ENCODE results near the gene HCN2.
"Not testable (repeated sequence)": the region's sequence is repeated elsewhere in the genome, so short reads cannot be mapped to it uniquely, and the experiment has no call there.

HCN2 gene

DNA sequence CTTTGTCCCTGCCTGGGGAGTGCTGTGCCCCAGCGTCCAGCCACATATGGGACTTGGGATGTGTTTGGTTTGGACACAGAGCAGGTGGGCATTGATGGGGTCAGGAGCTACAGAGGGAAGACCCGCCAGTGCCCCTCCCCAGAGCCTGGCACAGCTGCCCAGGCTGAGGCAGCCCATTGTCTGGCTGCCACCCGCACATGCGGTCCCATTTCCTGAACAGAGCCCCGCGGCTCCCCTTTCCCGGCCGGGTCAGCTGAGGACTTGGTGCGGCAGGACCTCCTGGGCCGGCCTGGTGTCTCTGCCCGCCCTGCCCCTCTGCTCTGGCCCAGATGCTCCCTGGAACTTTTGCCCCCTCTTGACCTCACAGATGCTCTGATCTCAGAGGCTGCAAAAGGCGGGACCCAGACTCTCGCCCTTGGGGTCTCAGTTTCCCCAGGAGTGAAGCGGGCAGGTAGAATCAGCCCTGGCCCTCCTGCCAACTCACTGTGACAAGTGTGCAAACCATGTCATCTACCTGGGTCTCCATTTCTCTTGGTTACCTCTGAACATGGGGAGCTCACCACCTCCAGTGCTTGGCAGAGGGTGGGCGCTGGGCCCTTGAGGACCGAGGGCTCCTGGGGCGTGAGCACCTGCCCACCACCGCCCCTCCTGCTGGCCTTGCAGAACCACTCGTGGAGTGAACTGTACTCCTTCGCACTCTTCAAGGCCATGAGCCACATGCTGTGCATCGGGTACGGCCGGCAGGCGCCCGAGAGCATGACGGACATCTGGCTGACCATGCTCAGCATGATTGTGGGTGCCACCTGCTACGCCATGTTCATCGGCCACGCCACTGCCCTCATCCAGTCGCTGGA lies 17.8 kb downstream of the HCN2 start:
- no peak for DNase-seq

DNA sequence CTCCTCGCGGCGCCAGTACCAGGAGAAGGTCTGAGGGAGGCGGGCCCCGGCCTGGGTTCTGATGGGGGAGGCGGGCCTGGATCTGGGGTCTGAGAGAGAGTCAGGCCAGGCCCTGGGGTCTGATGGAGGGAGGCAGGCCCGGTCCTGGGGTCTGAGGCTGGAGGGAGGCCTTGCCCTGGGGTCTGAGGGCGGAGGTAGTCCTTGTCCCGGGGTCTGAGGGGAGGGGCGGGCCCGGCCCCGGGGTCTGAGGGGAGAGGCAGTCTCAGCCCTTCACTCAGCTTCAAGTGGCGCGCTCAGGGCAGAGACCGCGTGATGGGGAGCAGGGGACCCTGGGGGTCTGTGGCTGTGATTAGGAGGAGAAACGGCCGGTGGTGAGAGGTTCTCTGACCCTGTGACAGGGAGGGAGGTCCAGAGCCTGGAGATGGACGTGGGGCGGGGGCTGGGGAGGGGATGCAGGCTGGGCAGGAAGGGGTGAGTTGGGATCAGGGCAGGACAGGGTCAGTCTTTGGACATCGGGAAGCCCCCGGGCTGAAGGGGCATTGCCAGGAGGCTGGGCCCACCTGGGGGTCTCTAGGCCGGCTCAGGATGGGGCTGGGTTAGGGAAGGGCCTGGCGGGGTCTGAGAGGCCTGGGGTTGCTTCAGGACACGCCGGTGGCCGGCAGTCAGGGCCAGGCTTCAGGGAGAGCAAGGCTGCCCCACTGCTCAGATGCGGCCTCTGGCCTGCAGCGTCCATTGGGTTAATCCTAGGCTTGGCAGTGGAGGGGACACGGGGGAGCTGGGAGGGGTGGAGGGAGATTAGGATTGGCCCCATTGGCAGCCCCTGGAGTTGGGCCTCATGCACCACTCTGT lies 18.7 kb downstream of the HCN2 start:
- DNase-seq = no peak

DNA sequence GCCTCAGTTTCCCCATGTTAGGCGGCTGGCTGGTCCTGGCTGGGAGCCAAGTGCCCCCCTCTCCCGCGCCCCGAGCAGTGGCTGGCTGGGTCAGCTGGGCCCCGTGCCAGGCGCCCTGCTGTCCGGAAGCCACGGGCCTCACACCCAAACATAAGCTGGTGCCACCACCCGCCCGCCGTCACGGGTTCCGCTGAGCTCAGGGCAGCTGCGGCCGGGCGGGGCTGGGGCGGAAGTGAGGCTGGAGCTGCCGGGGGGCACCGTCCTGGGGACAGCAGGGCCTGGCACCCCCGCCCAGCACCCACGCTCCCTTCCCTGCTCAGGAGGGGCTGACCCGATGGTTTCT lies 19.3 kb downstream of the HCN2 start:
- DNase-seq = peak; percentile 56

DNA sequence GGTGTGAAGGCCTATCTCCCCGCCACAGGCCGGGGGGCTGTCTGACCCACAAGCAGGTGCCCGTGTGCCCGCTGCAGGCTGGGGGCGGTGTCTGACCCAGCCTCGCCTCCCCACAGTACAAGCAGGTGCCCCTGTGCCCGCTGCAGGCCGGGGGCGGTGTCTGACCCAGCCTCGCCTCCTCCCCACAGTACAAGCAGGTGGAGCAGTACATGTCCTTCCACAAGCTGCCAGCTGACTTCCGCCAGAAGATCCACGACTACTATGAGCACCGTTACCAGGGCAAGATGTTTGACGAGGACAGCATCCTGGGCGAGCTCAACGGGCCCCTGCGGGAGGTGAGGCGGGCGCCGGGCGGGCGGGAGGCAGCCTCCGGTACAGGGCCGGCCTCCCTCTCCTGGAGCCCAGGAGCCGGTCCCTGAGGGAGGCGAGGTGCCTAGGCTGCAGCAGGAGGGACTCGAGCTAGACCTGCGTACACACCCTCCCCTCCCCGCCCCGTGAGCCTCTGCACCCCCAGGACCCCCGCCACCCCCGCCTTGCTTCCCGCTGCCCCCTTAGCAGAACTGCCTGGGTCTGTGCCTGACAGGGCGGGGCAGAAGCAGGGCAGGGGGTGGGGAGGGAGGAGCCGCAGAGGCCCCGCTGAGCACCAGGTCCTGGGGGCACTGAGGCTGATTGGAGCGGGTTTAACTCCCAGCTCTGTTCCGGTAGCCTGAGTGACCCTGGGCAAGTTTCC lies 20.6 kb downstream of the HCN2 start:
- DNase-seq = no peak

DNA sequence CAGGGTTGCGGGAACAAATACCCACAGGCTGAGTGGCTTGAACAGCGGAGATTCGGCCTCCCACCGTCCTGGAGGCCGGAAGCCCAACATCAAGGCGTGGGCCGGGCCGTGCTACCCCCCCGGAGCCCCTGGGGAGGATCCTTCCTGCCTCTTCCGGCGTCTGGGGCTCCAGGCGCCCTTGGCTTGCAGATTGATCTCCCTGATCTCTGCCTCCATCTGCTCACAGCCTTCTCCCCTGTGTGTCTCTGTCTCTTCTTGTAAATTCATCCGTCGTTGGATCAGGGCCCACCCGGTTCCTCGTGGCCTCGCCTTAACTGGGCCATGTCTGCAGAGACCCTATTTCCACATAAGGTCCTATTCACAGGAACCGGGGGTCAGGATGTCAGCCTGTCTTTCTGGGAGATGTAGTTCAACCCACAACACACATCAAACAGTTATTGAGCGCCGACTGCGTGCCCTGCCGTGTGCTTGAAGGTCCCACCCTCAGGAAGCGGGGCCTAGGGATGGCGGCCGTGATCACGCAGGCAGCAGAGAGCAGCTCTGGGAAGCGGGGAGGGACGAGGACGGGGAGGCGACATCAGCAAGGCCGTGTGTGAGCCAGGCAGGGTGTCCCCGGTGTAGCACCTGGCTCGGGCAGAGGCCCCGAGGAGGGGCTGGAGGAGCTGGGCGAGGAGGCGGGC lies 21.3 kb downstream of the HCN2 start:
- no peak for DNase-seq

DNA sequence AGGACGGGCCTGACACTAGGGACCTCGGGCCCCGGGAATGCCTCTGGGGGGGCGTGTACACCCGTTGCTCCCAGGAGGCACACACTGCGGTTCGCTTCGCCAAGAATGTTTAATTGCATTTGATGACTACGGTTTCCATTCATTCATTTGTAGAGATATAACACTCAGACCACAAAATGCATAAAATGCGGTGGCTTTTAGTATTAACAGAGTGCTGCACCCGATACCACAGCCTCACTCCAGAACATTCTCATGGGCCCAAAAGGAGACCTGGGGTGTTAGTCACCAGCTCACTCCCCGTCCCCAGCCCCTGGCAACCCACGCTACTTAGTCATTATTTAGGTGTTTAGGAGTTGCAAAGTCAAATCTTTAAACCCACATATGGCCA lies 21.8 kb downstream of the HCN2 start:
- no peak for DNase-seq

DNA sequence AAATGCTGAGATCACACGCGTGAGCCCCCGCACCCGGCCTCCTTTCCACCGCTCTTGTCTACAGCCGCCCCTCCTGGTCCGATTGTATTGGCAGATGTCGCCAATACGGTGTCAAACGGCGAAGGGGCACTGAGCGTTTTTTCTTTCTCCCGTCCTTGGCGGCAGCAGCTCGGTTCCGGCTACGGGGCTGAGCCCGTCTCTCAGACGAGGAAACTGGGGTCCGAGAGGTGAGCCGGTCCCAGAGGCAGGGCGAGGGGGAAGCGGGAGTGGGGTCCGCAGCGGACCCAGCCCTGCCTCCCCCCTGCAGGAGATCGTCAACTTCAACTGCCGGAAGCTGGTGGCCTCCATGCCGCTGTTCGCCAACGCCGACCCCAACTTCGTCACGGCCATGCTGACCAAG lies 23.3 kb downstream of the HCN2 start:
- DNase-seq = no peak

DNA sequence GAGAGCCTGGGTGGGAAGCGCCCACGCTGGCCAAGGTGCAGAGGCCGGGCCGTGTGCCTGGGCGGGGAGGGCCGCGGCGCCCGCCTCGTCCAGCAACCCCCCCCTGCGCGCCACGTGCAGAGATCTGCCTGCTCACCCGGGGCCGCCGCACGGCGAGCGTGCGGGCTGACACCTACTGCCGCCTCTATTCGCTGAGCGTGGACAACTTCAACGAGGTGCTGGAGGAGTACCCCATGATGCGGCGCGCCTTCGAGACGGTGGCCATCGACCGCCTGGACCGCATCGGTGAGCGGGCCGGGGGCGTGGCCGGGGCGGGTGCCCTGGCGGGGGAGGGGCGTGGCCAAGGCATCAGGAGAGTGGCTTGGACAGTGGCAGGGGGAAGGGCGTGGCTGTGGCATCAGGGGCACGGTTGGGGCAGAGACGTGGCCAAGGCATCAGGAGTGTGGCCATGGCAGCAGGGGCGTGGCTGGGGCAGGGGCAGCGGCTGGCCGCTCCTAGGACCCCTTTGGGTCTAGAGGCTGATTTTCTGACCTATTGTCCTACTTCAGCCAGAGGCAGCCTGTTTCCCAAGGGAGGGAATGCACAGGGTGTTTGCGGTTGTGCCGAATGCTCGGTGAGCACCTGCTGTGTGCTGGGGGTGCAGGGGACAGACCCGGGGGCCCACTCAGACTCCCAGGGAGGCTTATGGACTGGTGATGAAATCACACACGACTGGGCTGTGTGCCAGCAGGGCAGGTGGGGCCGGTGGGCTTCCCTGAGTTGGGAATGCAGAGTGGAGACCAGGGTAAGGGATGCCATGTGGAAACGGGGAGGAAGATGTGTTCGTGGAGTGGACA lies 24.3 kb downstream of the HCN2 start:
- no peak for DNase-seq

DNA sequence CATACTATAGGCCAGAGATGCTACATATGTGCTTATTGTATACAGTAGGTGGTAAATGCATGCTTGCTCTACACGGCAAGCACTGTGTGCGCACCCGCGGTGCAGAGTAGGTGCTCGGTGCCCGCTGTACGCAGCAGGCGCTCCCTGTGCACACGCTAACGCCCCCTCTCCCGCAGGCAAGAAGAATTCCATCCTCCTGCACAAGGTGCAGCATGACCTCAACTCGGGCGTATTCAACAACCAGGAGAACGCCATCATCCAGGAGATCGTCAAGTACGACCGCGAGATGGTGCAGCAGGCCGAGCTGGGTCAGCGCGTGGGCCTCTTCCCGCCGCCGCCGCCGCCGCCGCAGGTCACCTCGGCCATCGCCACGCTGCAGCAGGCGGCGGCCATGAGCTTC lies 25.9 kb downstream of the HCN2 start:
- peak; percentile 16 for DNase-seq

DNA sequence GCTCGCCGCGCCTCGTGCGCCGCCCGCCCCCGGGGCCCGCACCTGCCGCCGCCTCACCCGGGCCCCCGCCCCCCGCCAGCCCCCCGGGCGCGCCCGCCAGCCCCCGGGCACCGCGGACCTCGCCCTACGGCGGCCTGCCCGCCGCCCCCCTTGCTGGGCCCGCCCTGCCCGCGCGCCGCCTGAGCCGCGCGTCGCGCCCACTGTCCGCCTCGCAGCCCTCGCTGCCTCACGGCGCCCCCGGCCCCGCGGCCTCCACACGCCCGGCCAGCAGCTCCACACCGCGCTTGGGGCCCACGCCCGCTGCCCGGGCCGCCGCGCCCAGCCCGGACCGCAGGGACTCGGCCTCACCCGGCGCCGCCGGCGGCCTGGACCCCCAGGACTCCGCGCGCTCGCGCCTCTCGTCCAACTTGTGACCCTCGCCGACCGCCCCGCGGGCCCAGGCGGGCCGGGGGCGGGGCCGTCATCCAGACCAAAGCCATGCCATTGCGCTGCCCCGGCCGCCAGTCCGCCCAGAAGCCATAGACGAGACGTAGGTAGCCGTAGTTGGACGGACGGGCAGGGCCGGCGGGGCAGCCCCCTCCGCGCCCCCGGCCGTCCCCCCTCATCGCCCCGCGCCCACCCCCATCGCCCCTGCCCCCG lies 26.5 kb downstream of the HCN2 start:
- no peak for DNase-seq

DNA sequence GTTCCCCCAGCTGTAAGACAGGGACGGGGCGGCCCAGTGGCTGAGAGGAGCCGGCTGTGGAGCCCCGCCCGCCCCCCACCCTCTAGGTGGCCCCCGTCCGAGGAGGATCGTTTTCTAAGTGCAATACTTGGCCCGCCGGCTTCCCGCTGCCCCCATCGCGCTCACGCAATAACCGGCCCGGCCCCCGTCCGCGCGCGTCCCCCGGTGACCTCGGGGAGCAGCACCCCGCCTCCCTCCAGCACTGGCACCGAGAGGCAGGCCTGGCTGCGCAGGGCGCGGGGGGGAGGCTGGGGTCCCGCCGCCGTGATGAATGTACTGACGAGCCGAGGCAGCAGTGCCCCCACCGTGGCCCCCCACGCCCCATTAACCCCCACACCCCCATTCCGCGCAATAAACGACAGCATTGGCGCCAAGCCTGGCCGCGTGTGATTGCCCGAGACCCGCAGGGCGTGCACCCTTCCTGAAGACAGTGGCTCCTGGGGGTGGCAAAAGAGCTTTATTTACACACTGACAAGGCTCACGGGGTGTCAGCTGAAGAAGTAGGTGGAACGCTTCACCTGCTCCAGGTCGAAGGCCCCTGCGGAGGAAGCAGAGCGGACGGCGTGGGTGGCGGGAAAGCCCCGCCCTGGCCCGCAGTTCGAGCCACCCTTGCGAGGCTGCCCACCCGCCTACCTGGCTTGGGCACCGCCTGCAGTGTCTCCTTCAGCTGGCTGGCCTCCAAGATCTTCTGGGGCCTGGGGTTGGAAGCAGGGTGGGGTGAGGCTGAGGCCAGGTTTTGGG lies 27.3 kb downstream of the HCN2 start:
- DNase-seq = no peak

DNA sequence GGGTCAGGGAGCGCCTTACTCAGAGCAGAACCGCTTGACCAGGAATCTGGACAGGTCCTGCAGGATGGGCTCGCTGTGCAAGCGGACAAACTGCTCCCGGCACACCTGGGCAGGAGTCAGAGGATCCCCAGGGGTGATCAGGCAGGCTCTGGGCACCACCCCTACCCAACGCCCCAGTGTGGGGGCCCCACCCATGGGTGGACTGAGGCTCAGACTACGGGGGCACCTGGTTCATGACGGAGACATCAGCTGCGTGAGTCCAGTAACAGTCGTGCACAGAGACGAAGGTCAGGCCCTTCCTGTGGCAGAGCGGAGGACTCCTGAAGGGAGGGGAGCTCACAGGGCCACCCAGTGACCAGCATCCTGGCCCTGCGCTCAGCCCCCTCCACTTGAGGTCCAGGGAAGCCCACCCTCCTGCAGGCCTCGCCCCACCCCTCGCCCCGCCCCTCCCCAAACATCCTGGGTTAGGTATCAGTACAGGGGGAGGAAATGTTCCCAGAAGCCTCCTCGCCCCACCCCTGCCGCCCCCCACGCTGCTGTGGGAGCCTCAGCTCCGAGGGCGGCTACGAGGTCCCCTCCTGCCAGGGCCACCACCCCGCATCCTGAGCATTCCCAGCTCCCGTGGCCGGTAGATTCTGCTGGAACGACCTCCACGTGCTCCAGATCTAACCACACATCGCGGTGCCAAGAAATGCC lies 28.0 kb downstream of the HCN2 start:
- no peak for DNase-seq

DNA sequence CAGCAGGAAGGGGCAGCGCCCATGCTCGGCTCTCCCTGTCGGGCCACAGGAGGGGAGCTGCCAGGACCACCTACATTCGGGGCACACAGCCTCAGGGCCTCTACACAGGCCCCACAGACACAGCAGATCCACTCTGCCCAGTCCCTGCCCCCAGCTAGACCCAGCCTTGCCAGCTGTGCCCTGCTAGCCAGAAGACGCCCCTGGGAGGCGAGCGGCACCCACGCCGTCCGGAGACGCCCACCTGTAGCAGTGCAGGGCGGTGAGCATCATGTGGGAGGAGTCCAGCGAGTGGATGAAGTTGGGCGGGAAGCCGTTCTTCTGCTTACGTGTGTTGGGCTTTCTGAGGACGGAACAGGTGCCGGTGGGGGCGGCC lies 28.6 kb downstream of the HCN2 start:
- no peak for DNase-seq

DNA sequence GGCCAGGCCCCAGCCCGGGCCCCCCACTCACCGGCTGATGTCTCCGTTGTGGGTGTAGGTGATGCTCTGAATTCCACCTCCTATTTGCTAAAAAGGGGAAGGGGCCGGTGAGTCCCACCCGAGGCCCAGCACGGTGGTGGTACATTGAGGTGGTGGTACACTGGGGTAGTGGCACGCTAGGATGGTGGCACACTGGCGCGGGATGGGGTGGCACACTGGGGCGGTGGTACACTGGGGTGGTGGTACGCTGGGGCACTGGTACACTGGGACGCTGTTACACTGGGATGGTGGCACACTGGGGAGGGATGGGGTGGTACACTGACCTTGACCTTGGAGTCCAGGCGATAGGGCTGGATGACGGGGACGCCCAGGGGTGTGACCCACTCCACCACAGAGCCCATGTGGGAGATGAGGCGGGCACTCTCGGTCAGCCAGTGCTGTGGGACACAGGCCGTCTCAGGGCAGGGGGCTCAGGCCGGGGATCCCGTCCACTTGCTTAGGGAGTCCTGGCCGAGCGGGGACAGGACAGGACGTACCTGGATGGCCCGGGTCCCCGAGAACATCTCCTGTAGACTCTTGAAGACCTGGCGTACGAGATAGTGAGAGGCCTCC lies 29.1 kb downstream of the HCN2 start:
- no peak for DNase-seq

DNA sequence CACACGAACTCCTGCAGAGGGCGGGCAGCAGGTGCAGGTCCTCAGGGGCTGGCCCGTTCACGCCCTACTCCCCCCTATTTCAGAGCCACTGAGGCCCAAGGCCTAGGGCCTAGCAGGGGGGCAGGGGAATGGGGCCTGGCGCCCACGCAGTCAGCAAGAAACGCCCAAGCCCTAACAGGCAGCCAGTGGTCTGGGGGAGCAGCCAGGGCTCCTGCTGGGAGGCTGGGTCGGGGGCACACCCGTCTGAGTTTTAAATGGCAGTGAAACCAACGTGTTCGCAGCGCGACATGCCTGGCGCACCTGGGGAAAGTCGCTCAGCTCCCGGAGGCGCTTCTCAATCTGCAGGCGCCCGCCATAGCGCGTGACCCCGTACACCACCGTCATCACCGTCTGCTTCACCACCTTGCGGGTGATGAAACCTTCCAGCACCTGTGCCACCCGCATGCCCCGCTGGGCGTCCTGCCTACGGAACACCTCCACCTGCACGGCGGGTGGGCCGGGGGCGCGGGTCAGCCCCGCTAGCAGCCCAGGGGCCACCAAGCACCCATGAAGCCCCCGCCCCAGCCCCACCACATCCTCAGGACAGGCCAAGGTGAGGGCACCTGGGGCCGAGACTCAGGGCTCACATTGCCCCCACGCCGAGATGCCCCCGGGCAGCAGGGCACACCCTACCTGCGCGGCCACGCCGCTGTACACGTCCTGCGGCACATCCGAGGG lies 29.8 kb downstream of the HCN2 start:
- no peak for DNase-seq

DNA sequence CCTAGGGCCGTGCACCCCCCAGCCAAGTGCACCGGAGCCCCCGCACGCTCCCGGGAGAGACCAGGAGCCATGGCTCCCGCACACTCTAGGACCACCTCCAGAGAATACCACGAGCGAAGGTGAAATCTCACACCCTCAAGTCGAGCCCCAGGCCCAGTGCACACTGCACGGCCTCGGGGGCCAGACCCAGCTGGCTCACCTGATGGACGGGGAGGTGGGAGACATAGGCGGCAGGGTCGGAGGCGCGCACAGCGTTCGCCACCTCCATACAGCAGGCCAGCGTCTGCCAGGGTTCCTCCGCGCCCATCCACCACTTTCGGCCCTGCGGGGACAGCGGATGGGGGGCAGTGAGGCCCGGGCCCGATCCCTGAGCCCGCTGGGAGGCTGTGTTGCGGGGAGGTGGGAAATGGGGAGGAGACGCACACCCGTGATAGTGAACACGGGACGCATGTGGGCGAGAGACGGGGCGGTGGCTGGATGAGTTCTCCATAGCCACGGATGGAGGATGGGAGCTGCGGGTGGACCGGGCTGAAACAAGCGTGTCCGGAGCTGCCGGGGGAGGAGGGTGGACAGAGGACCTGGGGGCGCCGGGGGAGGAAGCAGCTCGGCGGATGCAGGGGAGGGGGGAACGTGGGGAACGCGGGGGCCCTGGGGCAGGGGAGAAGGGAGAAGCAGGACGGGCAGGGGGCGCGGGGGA lies 30.6 kb downstream of the HCN2 start:
- no peak for DNase-seq

DNA sequence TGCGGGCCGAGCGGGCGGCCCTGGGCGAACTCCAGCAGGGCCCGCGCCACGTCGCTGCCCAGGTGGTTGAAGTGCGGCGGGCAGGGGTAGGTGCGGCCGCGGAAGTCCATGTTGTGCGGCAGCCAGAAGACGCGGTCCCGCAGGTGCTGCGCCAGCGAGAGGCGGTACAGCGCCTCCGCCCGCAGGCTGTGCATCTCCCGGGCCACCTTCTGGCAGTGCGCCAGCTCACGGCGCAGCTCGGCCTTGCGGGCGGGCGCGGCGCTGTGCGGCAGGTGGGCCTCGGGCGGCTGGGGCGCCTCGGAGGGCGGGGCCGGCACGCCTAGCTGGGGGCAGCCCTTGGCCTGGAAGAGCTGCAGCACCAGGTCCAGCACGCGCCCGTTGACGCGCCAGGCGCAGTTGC lies 31.5 kb downstream of the HCN2 start:
- DNase-seq = not testable (repeated sequence)

DNA sequence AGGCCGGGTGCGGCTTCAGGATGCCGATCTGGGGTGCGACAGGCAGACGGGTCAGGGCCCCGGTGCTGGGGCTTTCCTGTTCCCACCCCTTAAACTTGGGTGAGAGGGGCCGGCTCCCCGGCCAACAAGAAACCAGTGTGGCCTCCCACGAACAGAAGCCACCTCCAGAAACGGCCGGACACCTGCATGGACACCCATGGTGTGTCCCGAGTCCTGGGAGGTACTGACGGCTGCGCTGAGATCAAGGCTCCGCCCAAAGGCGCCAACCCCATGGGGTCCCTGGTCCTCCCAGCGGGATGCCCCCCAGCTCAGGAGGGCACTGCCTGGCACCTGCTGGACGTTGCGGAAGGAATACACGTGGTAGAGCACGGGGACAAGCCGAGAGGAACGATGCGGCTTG lies 32.1 kb downstream of the HCN2 start:
- DNase-seq = no peak
